Measurements from ENCODE around the gene TRIM2.

GRCh38 chr4:153369021-153369420, 164.8 kb downstream of the TRIM2 start:
- TF ChIP-seq CTCF (conservative IDR thresholded peaks at IDR 0.05; ENCODE audit: low read depth, low read length) (no peak), EZH2 (IDR thresholded peaks at IDR 0.05; ENCODE audit: low read length, unreplicated experiment) (no peak)

All from PC-3 (cell line).